Skeletal muscle tissue (tissue), 4 donors: ENCODE results near the gene INPP5A. TPM values are rescaled to one million over a fixed set of nuclear protein-coding genes. Genes with fewer than 3 reads are reported as not detected.
A peak's percentile ranks its signal among the peaks of the same experiment; 100 is the strongest.
"Not testable (repeated sequence)": the region's sequence is repeated elsewhere in the genome, so short reads cannot be mapped to it uniquely, and the experiment has no call there.

ENCODE experiments used
- H3K27ac ChIP-seq: one replicate; pipeline ENCODE4 v1.7.0; 2013; ENCODE audit warnings: mild to moderate bottlenecking, low read depth, low read length, inconsistent platforms
- H3K27me3 ChIP-seq, 3 donors: one replicate each; pipeline ENCODE4 v1.7.0; 2013; ENCODE audit warnings: low read length in 3 of 3; ENCODE audit not compliant: control insufficient read depth in 3 of 3, insufficient read depth in 3 of 3
- H3K36me3 ChIP-seq, 3 donors: one replicate each; pipeline ENCODE4 v1.7.0; 2013; ENCODE audit warnings: low read length in 3 of 3; ENCODE audit not compliant: control insufficient read depth in 3 of 3, insufficient read depth in 3 of 3
- H3K4me1 ChIP-seq, 3 donors: one replicate each; pipeline ENCODE4 v1.7.0; 2013; ENCODE audit warnings: low read length in 3 of 3, mild to moderate bottlenecking in 3 of 3; ENCODE audit not compliant: control insufficient read depth in 3 of 3, insufficient read depth in 3 of 3
- H3K4me3 ChIP-seq, 3 donors: one replicate each; pipeline ENCODE4 v1.7.0; 2013; ENCODE audit warnings: low read length in 3 of 3
- H3K9ac ChIP-seq, 3 donors: one replicate each; pipeline ENCODE4 v1.7.0; 2013; ENCODE audit warnings: low read length in 3 of 3, mild to moderate bottlenecking in 3 of 3, moderate library complexity in 2 of 3, low read depth in 1 of 3
- H3K9me3 ChIP-seq, 3 donors: one replicate each; pipeline ENCODE4 v1.7.0; 2013; ENCODE audit warnings: low read length in 3 of 3; ENCODE audit not compliant: control insufficient read depth in 3 of 3
- total RNA-seq: library from RNA; depleted of rRNA; stranded (reverse); fragments of >200 nt; gene quantifications from one replicate; pipeline ENCODE4 v1.2.3, GENCODE V29; 2014
- donor health status: Osteomylitis.

INPP5A gene
- total RNA-seq, 1 donor from 2014 or later: 50.6 TPM

GRCh38 chr10:132549371-132549770 is 11.8 kb downstream of the INPP5A start:
- Histone ChIP-seq H3K27ac (no peak overlapping the region), H3K4me1 (peaks cover 31 to 72% (median 43%) of the 10 kb centered on the region in 3 donors), H3K9ac (no peak overlapping the region), H3K9me3 (no peaks in the 10 kb centered on the region), H3K4me3 (no peak overlapping the region), H3K36me3 (no peaks in the 10 kb centered on the region), H3K27me3 (no peaks in the 10 kb centered on the region)

GRCh38 chr10:132550366-132551092 is 12.9 kb downstream of the INPP5A start:
- no peaks in the 10 kb centered on the region for H3K27me3 ChIP-seq
- peaks cover 33 to 72% (median 52%) of the 10 kb centered on the region in 3 donors for H3K4me1 ChIP-seq
- no peaks in the 10 kb centered on the region for H3K36me3 ChIP-seq
- peak overlapping the region in 1 of 3 donors; percentile 27 for H3K4me3 ChIP-seq
- no peaks in the 10 kb centered on the region for H3K9me3 ChIP-seq
- H3K27ac ChIP-seq: no peak overlapping the region
- peak overlapping the region in 1 of 3 donors; percentile 45 for H3K9ac ChIP-seq

GRCh38 chr10:132551093-132551807 is 13.7 kb downstream of the INPP5A start:
- Histone ChIP-seq H3K27ac (no peak overlapping the region), H3K27me3 (no peaks in the 10 kb centered on the region), H3K4me1 (peaks cover 37 to 73% (median 53%) of the 10 kb centered on the region in 3 donors), H3K36me3 (no peaks in the 10 kb centered on the region), H3K9me3 (no peaks in the 10 kb centered on the region), H3K4me3 (no peak overlapping the region), H3K9ac (peak overlapping the region in 1 of 3 donors; percentile 50)

GRCh38 chr10:132551808-132552130 is 14.2 kb downstream of the INPP5A start:
- H3K9ac ChIP-seq: peak overlapping the region in 1 of 3 donors; percentile 50

DNA sequence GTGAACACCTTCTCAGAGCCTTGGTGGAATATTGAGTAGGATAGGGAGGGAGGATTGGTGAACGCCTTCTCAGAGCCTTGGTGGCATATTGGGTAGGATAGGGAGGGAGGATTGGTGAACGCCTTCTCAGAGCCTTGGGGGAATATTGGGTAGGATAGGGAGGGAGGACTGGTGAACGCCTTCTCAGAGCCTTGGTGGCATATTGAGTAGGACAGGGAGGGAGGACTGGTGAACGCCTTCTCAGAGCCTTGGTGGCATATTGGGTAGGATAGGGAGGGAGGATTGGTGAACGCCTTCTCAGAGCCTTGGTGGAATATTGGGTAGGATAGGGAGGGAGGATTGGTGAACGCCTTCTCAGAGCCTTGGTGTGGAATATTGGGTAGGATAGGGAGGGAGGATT is 15.0 kb downstream of the INPP5A start:
- H3K4me1 ChIP-seq: peaks cover 30 to 62% (median 41%) of the 10 kb centered on the region in 3 donors
- H3K27me3 ChIP-seq, H3K4me3 ChIP-seq, H3K9ac ChIP-seq, H3K27ac ChIP-seq, H3K36me3 ChIP-seq, H3K9me3 ChIP-seq: not testable (repeated sequence)

More at GRCh38 chr10:132551808-132552130, 14.2 kb downstream of the INPP5A start:
- H3K4me1 ChIP-seq: peaks cover 34 to 71% (median 49%) of the 10 kb centered on the region in 3 donors
- no peaks in the 10 kb centered on the region for H3K36me3 ChIP-seq
- no peak overlapping the region for H3K4me3 ChIP-seq
- H3K9me3 ChIP-seq: no peaks in the 10 kb centered on the region
- no peaks in the 10 kb centered on the region for H3K27me3 ChIP-seq
- H3K27ac ChIP-seq: no peak overlapping the region

DNA sequence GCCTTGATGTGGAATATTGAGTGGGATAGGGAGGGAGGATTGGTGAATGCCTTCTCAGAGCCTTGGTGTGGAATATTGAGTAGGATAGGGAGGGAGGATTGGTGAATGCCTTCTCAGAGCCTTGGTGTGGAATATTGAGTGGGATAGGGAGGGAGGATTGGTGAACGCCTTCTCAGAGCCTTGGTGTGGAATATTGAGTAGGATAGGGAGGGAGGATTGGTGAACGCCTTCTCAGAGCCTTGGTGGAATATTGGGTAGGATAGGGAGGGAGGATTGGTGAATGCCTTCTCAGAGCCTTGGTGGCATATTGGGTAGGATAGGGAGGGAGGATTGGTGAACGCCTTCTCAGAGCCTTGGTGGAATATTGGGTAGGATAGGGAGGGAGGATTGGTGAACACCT is 16.0 kb downstream of the INPP5A start:
- H3K4me1 ChIP-seq: peaks cover 30 to 68% (median 42%) of the 10 kb centered on the region in 3 donors
- H3K4me3 ChIP-seq, H3K27me3 ChIP-seq, H3K36me3 ChIP-seq, H3K9me3 ChIP-seq, H3K27ac ChIP-seq, H3K9ac ChIP-seq: not testable (repeated sequence)

- no peaks in the 10 kb centered on the region for H3K9me3 ChIP-seq
- H3K4me1 ChIP-seq: peaks cover 27 to 69% (median 38%) of the 10 kb centered on the region in 3 donors
- no peak overlapping the region for H3K9ac ChIP-seq
- H3K4me3 ChIP-seq: no peak overlapping the region
- no peaks in the 10 kb centered on the region for H3K27me3 ChIP-seq
- no peaks in the 10 kb centered on the region for H3K36me3 ChIP-seq
- no peak overlapping the region for H3K27ac ChIP-seq
Observed at GRCh38 chr10:132554053-132554990, 16.7 kb downstream of the INPP5A start.

GRCh38 chr10:132554991-132555647 is 17.5 kb downstream of the INPP5A start:
- H3K9me3 ChIP-seq: no peaks in the 10 kb centered on the region
- no peak overlapping the region for H3K27ac ChIP-seq
- H3K36me3 ChIP-seq: no peaks in the 10 kb centered on the region
- no peaks in the 10 kb centered on the region for H3K27me3 ChIP-seq
- H3K9ac ChIP-seq: no peak overlapping the region
- H3K4me3 ChIP-seq: no peak overlapping the region
- H3K4me1 ChIP-seq: peaks cover 32 to 69% (median 35%) of the 10 kb centered on the region in 3 donors
